NCI-H2171 (cell line): ENCODE measurements around the gene ZNF628.

ENCODE experiments used
- DNase-seq: peaks from one replicate; lab custom pipeline; 2025; lab: John Stamatoyannopoulos, UW

ZNF628 gene

DNA sequence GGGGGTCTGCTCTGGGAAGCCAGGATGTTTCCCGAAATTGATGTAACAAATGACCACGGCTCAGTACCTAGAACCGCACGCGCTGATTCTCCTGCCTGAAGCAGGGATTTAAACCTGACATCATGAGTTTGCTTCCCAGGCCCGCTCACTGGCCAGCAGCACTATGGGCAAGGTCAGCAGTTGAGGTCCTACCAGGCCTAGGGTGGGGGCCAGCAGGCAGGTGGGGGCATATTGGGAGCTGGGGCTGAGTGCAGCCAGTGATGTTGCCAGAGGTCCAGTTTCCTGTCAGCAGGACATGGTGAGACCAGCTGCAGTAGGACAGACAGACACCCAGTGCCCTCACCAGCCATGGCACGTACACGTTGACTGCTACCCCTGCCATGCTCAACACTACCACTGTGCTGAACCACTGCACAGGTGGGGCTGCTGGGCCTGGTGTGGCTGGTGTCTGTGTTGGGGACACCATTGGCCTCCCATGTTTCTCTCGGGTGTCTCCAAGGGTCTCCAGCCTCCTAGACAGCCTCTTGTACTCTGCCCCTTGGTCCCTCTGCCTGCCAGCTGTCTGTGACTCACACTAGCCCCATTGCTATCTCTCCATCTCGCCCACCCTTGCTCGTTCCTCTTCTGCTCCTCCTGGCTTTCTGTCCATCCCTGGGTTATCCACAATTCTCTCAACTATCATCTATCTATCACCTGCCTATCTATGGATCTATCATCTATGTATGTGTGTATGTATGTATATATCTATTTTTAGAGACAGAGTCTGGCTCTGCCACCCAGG, 10.8 kb upstream of the ZNF628 start:
- no peak for DNase-seq

DNA sequence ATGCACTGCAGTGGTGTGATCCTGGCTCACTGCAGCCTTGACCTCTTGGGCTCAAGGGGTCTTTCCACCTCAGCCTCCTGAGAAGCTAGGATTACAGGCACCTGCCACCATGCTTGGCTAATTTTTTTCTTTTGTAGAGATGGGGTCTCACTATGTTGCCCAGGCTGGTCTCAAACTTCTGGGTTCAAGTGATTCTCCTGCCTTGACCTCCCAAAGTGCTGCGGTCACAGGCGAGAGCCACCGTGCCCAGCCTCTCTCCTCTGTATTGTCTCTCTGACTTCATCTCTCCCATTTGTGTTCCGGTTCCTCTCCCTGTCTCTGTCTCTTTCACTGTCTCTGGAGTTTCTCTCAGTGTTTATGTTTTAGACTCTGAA, 10.2 kb upstream of the ZNF628 start:
- no peak for DNase-seq

DNA sequence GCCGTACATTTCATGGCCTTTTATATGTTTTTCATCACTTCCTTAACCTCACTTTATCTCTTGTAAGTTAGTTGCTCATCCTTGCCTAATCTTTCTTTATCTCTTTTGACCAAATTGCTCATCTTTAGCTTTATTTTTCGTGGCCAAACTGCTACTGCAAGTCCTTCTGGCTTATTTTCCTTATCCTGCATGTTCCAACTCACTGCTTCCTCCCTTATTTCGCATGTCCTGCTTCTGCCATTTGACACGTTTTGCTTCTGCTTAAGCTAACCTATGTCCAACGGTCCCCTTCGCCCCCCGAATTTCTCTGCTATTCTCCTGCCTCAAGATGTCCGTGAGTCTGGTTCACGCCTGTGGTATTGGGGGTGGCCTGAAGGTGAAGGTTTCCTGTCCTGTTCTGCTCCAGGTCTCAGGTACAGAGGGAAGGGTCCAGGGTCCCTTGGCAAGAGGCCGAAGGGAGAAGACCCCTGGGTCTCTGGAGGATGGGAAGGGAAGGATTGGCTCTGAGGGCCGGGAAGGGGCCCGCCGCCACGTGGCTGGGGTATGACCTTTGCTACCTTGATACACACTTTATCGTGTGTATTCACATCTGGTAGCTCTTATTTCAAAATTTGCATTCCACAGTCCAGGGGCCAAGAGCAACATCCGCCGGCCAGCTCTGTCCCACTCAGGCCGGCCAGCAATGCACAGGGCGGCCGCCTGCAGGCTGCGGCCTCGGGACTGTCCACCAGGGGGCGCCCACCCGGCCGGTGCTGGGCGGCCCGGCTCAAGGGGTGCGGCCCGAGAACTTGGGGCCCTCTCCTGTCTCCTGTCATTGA, 9.0 kb upstream of the ZNF628 start:
- DNase-seq = no peak

DNA sequence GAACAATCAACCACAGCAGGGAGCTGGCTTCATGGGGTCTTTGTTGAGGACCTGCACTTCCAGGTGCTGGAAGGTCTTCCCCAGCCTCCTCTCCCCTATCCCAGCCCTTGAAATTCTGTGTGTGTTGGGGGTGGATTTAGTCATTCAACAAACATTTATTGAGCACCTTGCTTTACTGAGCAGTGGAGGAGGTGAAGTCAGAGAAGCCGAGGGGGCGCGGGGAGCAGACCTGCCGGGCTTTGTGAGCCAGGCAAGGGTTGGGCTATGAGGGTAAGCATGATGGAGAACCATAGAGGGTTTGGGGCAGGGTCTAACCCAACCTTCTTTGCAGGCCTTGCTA, 8.4 kb upstream of the ZNF628 start:
- DNase-seq = no peak

DNA sequence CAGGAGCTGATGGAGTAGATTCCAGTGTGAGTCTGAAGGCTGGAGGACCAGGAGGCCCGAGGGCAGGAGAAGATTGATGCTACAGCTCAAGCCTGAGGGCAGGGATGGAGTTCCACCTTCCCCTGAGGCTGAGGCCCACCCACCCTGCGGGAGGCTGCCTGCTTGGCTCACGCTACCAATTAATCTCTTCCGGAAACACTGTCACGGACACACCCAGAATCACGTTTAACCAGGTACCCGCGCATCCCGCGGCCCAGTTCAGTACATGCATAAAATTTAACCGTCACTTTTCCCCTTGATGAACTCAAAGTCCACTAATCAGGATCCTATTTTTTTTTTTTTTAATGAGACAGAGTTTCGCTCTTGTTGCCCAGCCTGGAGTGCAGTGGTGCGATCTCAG, 5.2 kb upstream of the ZNF628 start:
- no peak for DNase-seq

DNA sequence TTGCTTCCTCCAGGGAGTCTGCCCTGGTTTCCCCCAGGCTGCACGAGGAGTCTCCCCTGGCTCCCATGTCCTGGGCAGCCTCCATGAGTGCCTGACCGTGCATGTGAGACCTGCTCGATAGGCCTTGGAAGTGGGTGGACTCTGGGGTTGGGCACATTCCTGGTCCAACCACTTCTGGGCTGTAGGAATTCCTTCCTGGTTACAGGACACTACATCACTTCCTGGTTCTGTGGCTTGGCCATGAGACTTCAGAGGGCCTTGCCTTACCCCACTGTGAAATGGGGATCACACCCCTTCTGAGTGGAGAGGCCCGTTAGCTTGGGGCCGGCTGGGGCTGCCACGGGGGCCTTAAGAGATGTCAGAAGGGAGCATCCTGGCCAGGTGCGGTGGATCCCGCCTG, 4.0 kb upstream of the ZNF628 start:
- no peak for DNase-seq

DNA sequence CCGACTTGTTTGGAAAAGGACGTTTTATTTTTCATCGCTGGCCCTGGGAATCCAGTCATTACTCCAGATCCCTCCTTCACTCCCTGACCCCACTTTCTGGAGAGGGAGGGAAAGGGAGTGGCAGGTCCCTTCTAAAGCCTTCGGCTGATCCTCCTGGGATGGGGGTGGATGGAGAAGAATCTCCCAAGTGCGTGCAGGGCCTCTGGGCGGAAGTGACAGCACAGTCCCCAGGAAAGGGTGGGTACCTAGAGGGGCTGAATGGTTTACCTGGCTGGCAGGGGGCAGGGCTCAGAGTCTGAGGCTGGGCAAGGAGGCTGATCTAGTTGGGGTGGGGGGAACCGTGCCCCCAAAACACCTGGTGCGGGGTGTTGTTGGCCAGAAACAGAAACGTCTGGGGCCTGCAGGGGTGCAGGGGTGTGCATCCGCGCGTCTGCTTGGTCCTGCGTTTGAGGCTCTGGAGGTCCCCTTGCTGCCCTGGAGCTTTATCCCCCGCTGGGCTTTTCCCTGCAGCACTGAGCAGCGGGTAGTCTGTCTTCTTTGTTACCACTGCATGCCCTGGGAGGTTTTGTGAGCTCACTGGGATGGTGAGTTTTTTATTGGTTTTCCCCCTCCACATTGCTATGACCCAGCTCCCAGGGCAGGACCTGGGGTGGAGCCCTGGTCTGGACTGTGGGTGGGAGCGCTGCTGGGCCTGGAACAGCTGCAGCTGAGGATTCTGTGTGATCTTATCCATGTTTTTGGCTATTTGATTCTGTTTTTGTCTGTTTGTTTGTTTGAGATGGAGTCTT, 3.0 kb upstream of the ZNF628 start:
- DNase-seq = no peak

DNA sequence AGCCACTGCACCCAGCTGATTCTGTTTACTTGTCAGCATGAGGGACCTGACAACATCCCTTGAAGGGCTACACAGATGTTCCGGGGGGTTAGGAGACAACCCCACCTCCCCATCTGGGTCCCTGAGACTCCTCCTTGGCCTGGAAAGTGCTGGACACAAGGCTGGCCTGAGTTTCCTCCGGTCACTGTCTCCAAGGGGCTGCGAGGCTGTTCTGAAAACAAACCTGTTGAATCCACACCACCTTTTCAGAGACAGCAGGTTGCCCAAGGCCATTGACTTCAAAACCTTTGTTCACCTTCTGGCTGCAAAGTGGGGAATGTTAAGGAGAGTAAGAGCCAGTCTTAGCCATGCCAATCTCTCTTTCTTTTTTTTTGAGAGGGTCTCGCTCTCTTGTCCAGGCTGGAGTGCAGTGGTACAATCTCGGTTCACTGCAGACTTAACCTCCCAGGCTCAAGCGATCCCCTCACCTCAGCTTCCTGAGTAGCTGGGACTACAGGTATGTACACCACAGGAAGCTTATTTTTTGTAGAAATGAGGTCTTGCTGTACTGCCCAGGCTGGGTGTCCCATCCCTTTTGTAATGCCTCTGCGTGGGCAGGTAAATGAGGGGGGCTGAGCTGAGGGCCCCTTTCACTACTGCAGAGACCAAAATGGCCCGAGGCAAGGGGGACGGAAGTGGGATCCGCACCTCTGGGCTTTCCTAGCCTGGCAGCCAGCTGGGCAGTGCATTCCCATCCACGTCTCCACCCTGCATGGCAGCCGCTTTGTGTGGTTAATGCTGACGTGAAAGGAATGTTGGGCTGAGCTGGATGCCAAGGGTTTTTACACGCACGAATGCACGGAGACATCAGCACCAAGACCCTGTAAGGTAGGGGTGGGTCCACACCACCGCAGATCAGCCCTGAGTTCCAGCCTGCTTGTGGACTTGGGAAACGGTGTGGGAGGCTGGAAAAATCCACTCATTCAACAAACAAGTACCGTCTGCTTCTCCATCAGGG, 1.9 kb upstream of the ZNF628 start:
- no peak for DNase-seq

DNA sequence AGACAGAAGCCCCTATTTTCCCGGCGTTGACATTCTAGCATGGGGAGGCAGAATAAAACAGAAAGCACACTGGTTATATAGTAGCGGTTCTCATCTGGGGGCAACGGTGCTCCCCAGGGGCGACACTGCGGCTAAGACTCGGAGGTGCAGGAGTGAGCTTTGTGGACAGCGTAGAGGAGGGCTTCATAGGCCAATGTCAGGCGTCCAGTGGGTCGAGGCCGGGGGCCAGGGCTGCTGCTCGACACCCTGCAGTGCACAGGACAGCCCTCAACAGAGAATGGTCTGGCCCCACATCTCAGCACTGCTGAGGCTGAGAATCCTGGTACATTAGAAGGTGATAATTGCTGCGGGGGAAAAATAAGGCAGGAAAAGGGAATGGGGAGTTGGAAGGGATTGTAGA, 1.5 kb downstream of the ZNF628 start:
- DNase-seq = no peak

DNA sequence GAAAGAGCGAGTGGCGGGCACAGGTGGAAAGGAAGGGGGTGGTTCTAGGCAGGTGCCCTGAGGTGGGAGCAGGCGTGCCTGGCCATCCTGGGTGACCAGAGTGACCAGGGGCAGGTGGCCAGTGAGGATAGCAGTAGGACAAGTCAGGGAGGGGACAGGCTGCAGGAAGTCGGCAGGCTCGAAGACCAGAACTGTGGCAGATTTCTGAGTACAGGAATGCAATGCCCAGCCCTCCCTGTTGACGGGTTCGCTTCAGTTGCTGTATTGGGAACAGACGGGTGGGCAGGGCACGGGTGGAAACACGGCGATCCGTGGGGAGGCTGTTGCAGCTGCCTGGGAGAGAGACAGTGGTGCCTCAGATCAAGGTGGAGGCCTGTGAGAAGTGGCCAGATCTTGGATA, 1.9 kb downstream of the ZNF628 start:
- DNase-seq = no peak

DNA sequence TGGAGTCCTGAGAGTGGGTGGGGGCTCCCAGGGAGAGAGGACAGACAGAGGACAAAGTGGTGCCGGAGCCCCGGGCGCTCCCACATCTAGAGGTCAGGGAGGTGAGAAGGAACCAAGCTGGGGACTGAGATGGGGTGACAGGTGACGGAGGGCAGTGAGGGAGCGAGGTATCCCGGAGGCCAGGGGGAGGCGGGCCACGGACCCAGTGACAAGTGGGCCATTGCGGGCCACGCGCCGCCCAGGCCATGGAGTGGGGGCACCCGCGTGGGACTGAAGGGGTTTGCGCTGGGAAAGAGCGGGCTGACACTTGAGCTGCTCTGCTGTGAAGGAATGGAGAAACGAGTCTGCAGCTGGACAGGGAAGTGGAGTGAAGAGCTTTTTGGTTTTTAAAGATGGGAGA, 2.6 kb downstream of the ZNF628 start:
- DNase-seq = no peak

DNA sequence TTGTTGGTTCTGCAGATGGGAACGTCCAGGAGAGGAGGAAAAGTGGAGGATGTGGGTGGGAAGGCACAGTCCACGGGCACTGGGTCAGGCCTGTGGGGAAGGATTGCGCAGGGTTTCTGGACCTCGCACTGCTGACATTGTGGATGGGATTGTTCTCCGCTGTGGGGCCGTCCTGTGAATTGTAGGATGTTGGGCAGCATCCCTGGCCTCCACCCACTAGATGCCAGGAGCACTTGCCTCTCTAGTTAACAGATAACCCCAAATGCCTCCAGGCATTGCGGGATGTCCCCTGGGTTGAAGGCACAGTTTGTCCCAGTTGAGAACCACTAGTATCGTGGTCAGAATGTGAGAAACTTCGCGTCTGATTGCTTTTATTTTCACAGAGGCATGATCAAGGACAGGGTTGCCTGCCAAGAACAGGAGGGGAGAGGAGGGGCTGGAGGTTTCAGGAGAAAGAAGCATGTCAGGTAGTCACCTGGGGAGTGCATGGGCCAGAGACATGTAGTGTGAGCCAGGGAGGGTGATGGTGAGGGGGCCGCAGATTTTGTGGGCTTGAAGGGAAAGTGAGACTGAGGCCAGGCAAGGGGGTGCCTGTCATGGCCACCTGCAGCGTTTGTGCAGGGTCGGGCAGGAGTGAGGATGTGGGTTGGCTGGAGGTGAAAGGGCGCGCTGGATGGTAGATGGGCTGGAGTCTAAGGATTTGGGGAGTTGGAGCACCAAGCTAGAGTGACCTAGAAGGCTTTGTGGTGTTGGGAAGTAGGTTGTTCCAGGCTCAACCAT, 3.2 kb downstream of the ZNF628 start:
- DNase-seq = no peak

DNA sequence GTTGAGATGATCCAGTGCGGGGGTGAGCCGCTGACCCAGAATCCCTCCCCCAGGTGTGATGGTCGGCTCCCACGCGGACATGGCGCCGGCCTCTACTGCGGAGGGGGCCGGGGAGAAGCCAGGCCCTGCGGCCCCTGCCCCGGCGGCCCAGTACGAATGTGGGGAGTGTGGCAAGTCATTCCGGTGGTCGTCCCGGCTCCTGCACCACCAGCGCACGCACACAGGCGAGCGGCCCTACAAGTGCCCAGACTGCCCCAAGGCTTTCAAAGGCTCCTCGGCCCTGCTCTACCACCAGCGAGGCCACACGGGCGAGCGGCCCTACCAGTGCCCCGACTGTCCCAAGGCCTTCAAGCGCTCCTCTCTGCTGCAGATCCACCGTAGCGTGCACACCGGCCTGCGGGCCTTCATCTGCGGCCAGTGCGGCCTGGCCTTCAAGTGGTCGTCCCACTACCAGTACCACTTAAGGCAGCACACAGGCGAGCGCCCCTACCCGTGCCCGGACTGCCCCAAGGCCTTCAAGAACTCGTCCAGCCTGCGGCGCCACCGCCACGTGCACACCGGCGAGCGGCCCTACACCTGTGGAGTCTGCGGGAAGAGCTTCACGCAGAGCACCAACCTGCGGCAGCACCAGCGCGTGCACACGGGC, 4.9 kb downstream of the ZNF628 start:
- DNase-seq = no peak

DNA sequence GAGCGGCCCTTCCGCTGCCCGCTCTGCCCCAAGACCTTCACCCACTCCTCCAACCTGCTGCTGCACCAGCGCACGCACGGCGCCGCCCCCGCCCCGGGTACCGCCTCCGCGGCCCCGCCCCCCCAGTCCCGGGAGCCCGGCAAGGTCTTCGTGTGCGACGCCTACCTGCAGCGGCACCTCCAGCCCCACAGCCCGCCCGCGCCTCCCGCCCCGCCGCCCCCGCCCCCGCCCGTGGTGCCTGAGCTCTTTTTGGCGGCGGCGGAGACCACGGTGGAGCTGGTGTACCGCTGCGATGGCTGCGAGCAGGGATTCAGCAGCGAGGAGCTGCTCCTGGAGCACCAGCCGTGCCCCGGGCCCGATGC, 5.4 kb downstream of the ZNF628 start:
- no peak for DNase-seq

DNA sequence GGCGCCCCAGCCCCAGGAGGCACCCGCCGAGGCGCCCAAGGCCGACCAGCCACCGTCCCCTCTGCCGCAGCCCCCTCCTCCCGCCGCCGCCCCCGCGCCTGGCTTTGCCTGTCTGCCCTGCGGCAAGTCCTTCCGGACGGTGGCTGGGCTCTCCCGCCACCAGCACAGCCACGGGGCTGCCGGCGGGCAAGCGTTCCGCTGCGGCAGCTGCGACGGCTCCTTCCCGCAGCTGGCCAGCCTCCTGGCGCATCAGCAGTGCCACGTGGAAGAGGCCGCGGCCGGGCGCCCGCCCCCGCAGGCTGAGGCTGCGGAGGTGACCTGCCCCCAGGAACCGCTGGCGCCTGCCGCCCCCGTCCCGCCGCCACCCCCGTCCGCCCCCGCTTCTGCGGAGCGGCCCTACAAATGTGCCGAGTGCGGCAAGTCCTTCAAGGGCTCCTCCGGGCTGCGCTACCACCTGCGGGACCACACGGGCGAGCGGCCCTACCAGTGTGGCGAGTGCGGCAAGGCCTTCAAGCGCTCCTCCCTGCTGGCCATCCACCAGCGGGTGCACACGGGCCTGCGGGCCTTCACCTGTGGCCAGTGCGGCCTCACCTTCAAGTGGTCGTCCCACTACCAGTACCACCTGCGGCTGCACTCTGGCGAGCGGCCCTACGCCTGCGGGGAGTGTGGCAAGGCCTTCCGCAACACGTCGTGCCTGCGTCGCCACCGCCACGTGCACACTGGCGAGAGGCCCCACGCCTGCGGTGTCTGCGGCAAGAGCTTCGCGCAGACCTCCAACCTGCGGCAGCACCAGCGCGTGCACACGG, 5.9 kb downstream of the ZNF628 start:
- DNase-seq = no peak

DNA sequence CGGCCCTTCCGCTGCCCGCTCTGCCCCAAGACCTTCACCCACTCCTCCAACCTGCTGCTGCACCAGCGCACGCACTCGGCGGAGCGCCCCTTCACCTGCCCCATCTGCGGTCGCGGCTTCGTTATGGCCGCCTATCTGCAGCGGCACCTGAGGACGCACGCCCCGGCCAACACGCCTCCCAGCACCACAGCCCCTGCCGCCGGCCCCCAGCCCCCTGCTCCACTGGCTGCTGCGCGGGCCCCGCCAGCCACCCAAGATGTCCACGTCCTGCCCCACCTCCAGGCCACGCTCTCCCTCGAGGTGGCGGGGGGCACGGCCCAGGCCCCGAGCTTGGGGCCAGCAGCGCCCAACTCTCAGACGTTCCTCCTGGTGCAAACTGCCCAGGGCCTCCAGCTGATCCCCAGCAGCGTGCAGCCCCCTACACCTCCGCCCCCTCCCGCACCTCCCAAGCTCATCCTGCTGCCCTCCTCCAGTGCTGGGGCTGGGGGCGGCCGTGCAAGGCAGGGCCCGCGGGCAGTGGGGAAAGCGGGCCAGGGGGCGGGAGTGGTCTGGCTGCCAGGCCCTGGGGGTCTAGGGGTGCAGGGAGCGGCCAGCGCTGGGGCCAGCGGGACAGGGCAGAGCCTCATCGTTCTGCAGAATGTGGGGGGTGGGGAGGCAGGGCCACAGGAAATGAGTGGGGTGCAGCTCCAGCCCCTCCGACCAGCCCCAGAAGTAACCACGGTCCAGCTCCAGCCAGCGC, 6.7 kb downstream of the ZNF628 start:
- no peak for DNase-seq

DNA sequence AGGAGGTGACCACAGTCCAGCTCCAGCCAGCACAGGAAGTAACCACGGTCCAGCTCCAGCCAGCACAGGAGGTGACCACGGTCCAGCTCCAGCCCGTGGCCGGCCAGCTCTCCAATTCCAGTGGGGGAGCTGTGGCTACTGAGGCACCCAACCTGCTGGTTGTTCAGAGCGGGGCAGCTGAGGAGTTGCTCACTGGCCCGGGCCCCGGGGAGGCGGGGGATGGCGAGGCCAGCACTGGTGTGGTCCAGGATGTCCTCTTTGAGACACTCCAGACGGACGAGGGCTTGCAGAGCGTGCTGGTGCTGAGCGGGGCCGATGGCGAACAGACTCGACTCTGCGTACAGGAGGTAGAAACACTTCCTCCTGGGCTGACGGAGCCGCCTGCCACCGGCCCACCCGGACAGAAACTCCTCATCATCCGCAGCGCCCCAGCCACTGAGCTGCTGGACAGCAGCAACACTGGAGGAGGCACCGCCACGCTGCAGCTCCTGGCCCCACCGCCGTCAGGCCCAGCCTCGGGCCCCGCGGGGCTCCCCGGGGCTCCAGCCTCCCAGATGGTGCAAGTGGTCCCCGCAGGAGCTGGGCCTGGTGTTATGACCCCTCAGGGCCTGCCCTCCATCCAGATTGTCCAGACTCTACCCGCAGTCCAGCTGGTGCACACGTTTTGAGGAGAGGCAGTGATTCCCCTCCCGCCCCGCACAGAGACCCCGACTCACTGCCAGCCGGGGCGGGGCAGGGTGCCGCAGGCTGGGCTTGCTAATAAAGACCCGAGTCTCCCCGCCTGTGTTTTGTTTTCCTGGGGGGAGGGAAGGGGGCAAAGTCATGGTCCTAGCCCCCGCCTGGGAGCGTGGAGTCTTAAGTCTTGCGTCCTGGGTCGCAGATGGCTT, 7.5 kb downstream of the ZNF628 start:
- no peak for DNase-seq
